OCI-LY1 (cell line): Measurements from ENCODE around the gene C7.

Source experiments
- H2AFZ ChIP-seq: fragments of 200-600 bp; sonication (generic), shearing (Covaris generic); 2 replicates; pipeline ENCODE4 v1.6.0; 2014; ENCODE audit warnings: antibody characterized with exemption, mild to moderate bottlenecking, low read length
- H3F3A ChIP-seq: fragments of 200-600 bp; sonication (generic), shearing (Covaris generic); 2 replicates; pipeline ENCODE4 v1.6.0; 2014; ENCODE audit warnings: mild to moderate bottlenecking, antibody characterized with exemption, low read length, moderate library complexity; ENCODE audit not compliant: insufficient read depth
- H3K27ac ChIP-seq: fragments of 200-600 bp; sonication (generic); 2 replicates; pipeline ENCODE4 v1.5.1; 2014; ENCODE audit warnings: low read length, mixed run types, mild to moderate bottlenecking, low read depth; ENCODE audit not compliant: poor library complexity, severe bottlenecking
- H3K27me3 ChIP-seq: fragments of 200-600 bp; sonication (generic); 2 replicates; pipeline ENCODE4 v1.6.0; 2014; ENCODE audit warnings: antibody characterized with exemption, mild to moderate bottlenecking, low read length, moderate library complexity; ENCODE audit not compliant: insufficient read depth
- H3K36me3 ChIP-seq: fragments of 200-600 bp; sonication (generic); 2 replicates; pipeline ENCODE4 v1.6.1; 2014; ENCODE audit warnings: mild to moderate bottlenecking, antibody characterized with exemption, low read length, moderate library complexity, mixed read lengths; ENCODE audit not compliant: insufficient read depth
- H3K4me1 ChIP-seq: fragments of 200-600 bp; sonication (generic); 2 replicates; pipeline ENCODE4 v1.5.1; 2014; ENCODE audit warnings: mild to moderate bottlenecking, low read length, moderate library complexity; ENCODE audit not compliant: insufficient read depth, severe bottlenecking
- H3K4me2 ChIP-seq: fragments of 200-600 bp; sonication (generic), shearing (Covaris generic); 2 replicates; pipeline ENCODE4 v1.6.1; 2014; ENCODE audit warnings: low read length
- H3K4me3 ChIP-seq: fragments of 200-600 bp; sonication (generic); 2 replicates; pipeline ENCODE4 v1.5.1; 2014; ENCODE audit warnings: low read length, low read depth, mild to moderate bottlenecking, mixed read lengths; ENCODE audit not compliant: poor library complexity, severe bottlenecking
- H3K79me2 ChIP-seq: fragments of 200-600 bp; shearing (Covaris generic); 2 replicates; pipeline ENCODE4 v1.6.1; 2016; ENCODE audit warnings: mixed run types, low read length, mixed read lengths; ENCODE audit not compliant: insufficient read depth
- H3K9ac ChIP-seq: fragments of 200-600 bp; sonication (generic), shearing (Covaris generic); 2 replicates; pipeline ENCODE4 v1.6.1; 2014; ENCODE audit warnings: mild to moderate bottlenecking, low read length, mixed read lengths
- H3K9me2 ChIP-seq: fragments of 200-600 bp; sonication (generic), shearing (Covaris generic); 2 replicates; pipeline ENCODE4 v1.6.1; 2014; ENCODE audit warnings: low read depth, mild to moderate bottlenecking, low read length, mixed read lengths
- H3K9me3 ChIP-seq: fragments of 200-600 bp; shearing (Covaris generic); 2 replicates; pipeline ENCODE4 v1.6.1; 2014; ENCODE audit warnings: low read length, mixed read lengths
- H4K20me1 ChIP-seq: fragments of 200-600 bp; sonication (generic), shearing (Covaris generic); 2 replicates; pipeline ENCODE4 v1.6.0; 2016; ENCODE audit warnings: mild to moderate bottlenecking, low read length; ENCODE audit not compliant: insufficient read depth
- EZH2 ChIP-seq: fragments of 200-600 bp; sonication (generic), shearing (Covaris generic); IDR thresholded peaks from 2 replicates; pipeline ENCODE4 v1.8.0; 2017; ENCODE audit warnings: borderline replicate concordance, mixed run types, mild to moderate bottlenecking, antibody characterized with exemption, low read length, moderate library complexity, mixed read lengths
- TF ChIP-seq, protein P1 (sequence below): fragments of 200-600 bp; sonication (generic), shearing (Covaris generic); IDR thresholded peaks from 2 replicates; pipeline ENCODE4 v1.5.1; 2017; ENCODE audit warnings: mild to moderate bottlenecking, antibody characterized with exemption, low read length, moderate library complexity, mixed read lengths

Gene C7

DNA sequence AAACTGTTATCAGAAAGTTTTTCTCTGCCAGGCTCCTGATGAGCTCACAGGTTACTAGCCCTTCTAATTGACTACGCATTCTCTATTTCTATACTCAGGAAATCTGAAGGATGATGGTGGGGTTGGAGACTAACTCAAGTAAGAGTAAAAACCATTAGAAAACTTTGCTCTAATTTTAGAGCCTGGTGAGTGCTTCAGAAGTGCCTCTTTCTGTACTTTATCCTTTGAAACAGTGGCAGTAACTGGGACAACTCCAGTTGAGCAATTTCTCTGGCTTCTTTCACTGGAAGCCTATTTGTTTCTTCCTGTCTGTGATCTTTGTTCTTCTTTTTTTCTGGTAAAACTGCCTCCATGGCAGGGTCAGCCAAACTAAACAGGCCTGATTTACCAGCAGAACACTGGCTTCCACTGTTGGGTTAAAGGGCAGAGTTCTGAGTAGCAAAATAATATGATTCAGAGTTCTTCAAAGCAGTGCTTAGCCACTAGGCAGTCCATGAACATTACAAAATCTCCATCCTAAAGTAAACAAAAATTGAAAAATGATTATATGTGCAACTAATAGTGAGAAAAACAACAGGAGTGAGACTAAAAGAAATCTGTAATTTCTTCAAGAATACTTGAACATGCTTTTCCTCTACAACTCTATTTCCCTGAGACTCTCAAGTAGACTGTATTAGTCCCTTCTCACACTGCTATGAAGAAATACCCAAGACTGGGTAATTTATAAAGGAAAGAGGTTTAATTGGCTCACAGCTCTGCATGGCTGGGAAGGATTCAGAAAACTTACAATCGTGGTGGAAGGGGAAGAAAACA is 82.1 kb downstream of the C7 start:
- Histone ChIP-seq H3F3A (no peaks in the 10 kb centered on the region), H3K36me3 (no peaks in the 10 kb centered on the region), H3K27ac (no peak overlapping the region), H3K79me2 (no peaks in the 10 kb centered on the region), H3K9ac (no peak overlapping the region), H2AFZ (no peak overlapping the region), H4K20me1 (no peaks in the 10 kb centered on the region), H3K27me3 (no peaks in the 10 kb centered on the region), H3K9me2 (no peaks in the 10 kb centered on the region), H3K9me3 (no peaks in the 10 kb centered on the region), H3K4me2 (no peak overlapping the region), H3K4me1 (no peaks in the 10 kb centered on the region), H3K4me3 (no peak overlapping the region)
- TF ChIP-seq EZH2, result no peak
- TF ChIP-seq, protein P1, sequence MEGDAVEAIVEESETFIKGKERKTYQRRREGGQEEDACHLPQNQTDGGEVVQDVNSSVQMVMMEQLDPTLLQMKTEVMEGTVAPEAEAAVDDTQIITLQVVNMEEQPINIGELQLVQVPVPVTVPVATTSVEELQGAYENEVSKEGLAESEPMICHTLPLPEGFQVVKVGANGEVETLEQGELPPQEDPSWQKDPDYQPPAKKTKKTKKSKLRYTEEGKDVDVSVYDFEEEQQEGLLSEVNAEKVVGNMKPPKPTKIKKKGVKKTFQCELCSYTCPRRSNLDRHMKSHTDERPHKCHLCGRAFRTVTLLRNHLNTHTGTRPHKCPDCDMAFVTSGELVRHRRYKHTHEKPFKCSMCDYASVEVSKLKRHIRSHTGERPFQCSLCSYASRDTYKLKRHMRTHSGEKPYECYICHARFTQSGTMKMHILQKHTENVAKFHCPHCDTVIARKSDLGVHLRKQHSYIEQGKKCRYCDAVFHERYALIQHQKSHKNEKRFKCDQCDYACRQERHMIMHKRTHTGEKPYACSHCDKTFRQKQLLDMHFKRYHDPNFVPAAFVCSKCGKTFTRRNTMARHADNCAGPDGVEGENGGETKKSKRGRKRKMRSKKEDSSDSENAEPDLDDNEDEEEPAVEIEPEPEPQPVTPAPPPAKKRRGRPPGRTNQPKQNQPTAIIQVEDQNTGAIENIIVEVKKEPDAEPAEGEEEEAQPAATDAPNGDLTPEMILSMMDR, result no peak

DNA sequence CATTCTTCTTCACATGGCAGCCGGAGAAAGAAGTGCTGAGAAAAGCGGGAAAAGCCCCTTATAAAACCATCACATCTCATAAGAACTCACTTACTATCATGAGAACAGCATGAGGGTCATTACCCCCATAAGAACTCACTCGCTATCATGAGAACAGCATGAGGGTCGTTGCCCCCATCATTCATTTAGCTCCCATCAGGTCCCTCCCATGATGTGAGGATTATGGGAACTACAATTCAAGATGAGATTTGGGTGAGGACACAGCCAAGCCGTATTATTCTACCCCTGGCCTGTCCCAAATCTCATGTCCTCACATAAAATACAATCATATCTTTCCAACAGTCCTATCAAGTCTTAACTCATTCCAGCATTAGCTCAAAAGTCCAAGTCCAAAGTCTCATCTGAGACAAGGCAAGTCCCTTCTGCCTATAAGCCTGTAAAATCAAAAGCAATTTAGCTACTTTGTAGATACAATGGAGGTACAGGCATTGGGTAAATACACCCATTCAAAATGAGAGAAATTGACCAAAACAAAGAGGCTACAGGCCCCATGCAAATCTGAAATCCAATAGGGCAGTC is 82.8 kb downstream of the C7 start:
- Histone ChIP-seq H3K36me3 (no peaks in the 10 kb centered on the region), H3K27ac (no peak overlapping the region), H3K9ac (no peak overlapping the region), H2AFZ (no peak overlapping the region), H3K4me1 (no peaks in the 10 kb centered on the region), H3K79me2 (no peaks in the 10 kb centered on the region), H4K20me1 (no peaks in the 10 kb centered on the region), H3F3A (no peaks in the 10 kb centered on the region), H3K4me3 (no peak overlapping the region), H3K27me3 (no peaks in the 10 kb centered on the region), H3K9me2 (no peaks in the 10 kb centered on the region), H3K4me2 (no peak overlapping the region), H3K9me3 (no peaks in the 10 kb centered on the region)
- TF ChIP-seq, protein P1, result no peak
- no peak for TF ChIP-seq EZH2

DNA sequence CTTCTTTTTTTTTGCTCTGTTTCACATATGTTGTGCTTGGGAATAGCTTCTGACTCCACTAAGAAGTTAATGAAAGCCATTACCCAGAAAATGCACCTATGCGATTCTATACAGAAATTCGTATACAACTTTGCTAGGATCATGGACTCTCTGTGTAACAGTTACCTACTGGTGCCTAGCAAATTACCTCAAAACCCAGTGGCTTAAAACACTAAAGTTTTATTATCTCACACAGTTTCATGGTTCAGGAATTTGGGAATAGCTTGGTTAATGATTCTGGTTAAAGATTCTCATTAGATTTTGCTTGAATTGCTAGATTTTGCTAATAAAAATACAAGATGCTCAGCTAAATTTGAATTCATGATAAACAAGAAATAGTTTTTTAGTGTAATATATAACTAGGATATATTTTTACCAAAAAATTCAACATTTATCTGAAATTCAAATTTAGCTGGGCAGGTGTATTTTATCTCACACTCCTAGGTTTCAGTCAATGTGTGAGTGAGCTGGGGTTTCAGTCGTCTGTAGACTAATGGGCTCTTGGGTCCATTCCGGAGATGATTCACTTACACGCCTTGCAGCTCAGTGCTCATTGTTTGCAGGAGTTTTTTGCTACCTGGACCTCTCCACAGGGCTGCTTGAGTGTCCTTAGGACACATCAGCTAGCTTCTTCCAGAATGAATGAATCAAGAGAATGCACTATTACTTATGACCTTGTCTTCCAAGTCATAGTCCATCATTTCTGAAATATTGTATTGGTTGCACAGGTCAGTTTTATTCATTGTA is 86.7 kb downstream of the C7 start:
- no peak overlapping the region for H3K4me3 ChIP-seq
- H3K27ac ChIP-seq, result no peak overlapping the region
- H3K36me3 ChIP-seq, result no peaks in the 10 kb centered on the region
- no peaks in the 10 kb centered on the region for H3K27me3 ChIP-seq
- no peak overlapping the region for H3K9ac ChIP-seq
- H3K4me2 ChIP-seq, result no peak overlapping the region
- TF ChIP-seq EZH2, result no peak
- TF ChIP-seq, protein P1, result no peak
- H3K9me3 ChIP-seq, result no peaks in the 10 kb centered on the region
- no peaks in the 10 kb centered on the region for H3F3A ChIP-seq
- H2AFZ ChIP-seq, result no peak overlapping the region
- H3K79me2 ChIP-seq, result no peaks in the 10 kb centered on the region
- no peaks in the 10 kb centered on the region for H4K20me1 ChIP-seq
- H3K9me2 ChIP-seq, result no peaks in the 10 kb centered on the region
- H3K4me1 ChIP-seq, result no peaks in the 10 kb centered on the region
